Measurements from ENCODE around the gene HOXC6. TPM values are rescaled to one million over a fixed set of nuclear protein-coding genes. Genes with fewer than 3 reads are reported as not detected.
"Not testable (repeated sequence)": the region's sequence is repeated elsewhere in the genome, so short reads cannot be mapped to it uniquely, and the experiment has no call there.

HOXC6 gene
- polyA plus RNA-seq, 3 donors: 31.7 to 44.4 (median 36.6) TPM

- DNase-seq (ENCODE audit: extremely low read depth in 1 of 11, low read depth in 9 of 11, low spot score in 4 of 11): no peak
Observed at GRCh38 chr12:54060174-54060974, 32.1 kb downstream of the HOXC6 start.

- DNase-seq (ENCODE audit: extremely low read depth in 1 of 11, low read depth in 9 of 11, low spot score in 4 of 11): no peak
Observed at GRCh38 chr12:54060975-54061778, 32.9 kb downstream of the HOXC6 start.

GRCh38 chr12:54065677-54066076 is 37.4 kb downstream of the HOXC6 start:
- no peak for DNase-seq (ENCODE audit: extremely low read depth in 1 of 11, low read depth in 9 of 11, low spot score in 4 of 11)

- no peak for DNase-seq (ENCODE audit: extremely low read depth in 1 of 11, low read depth in 9 of 11, low spot score in 4 of 11)
Observed at GRCh38 chr12:54066408-54066807, 38.2 kb downstream of the HOXC6 start.

- no peak for DNase-seq (ENCODE audit: extremely low read depth in 1 of 11, low read depth in 9 of 11, low spot score in 4 of 11)
Observed at GRCh38 chr12:54068418-54069070, 40.3 kb downstream of the HOXC6 start.

- no peak for DNase-seq (ENCODE audit: extremely low read depth in 1 of 11, low read depth in 9 of 11, low spot score in 4 of 11)
Observed at GRCh38 chr12:54071942-54072341, 43.7 kb downstream of the HOXC6 start.

- DNase-seq (ENCODE audit: extremely low read depth in 1 of 11, low read depth in 9 of 11, low spot score in 4 of 11): no peak
Observed at GRCh38 chr12:54074308-54074707, 46.1 kb downstream of the HOXC6 start.

GRCh38 chr12:54075409-54075808 is 47.2 kb downstream of the HOXC6 start:
- DNase-seq (ENCODE audit: extremely low read depth in 1 of 11, low read depth in 9 of 11, low spot score in 4 of 11): no peak

- DNase-seq (ENCODE audit: extremely low read depth in 1 of 11, low read depth in 9 of 11, low spot score in 4 of 11): no peak
Observed at GRCh38 chr12:54075974-54076373, 47.7 kb downstream of the HOXC6 start.

GRCh38 chr12:54077843-54078242 is 49.6 kb downstream of the HOXC6 start:
- DNase-seq (ENCODE audit: extremely low read depth in 1 of 11, low read depth in 9 of 11, low spot score in 4 of 11): not testable (repeated sequence)

GRCh38 chr12:54079115-54079514 is 50.9 kb downstream of the HOXC6 start:
- not testable (repeated sequence) for DNase-seq (ENCODE audit: extremely low read depth in 1 of 11, low read depth in 9 of 11, low spot score in 4 of 11)

Other genes starting within 250 kb of the HOXC6 start
- gene HOXC13, start 89.6 kb upstream of the HOXC6 start, polyA plus RNA-seq (ENCODE audit: insufficient read length in 3 of 3): under 1 TPM in 1 of 3 donors, not detected in 2; 0.11 TPM
- not detected for gene HOXC12, start 73.5 kb upstream of the HOXC6 start, polyA plus RNA-seq (ENCODE audit: insufficient read length in 3 of 3)
- gene HOXC11, start 55.3 kb upstream of the HOXC6 start, polyA plus RNA-seq (ENCODE audit: insufficient read length in 3 of 3): 1 to 10 TPM; 1.8 to 5.7 (median 3.2) TPM
- 1 to 10 TPM; 1.6 to 4.3 (median 3.0) TPM for gene HOTAIR, start 53.5 kb upstream of the HOXC6 start, polyA plus RNA-seq (ENCODE audit: insufficient read length in 3 of 3)
- 10 to 100 TPM; 65.1 to 76.9 (median 65.1) TPM for gene HOXC10, start 43.3 kb upstream of the HOXC6 start, polyA plus RNA-seq (ENCODE audit: insufficient read length in 3 of 3)
- 10 to 100 TPM; 25.5 to 34.1 (median 26.5) TPM for gene HOXC9, start 28.3 kb upstream of the HOXC6 start, polyA plus RNA-seq (ENCODE audit: insufficient read length in 3 of 3)
- 10 to 100 TPM in 2 of 3 donors, 1 to 10 TPM in 1; 9.9 to 13.1 (median 11.4) TPM for gene HOXC8, start 19.5 kb upstream of the HOXC6 start, polyA plus RNA-seq (ENCODE audit: insufficient read length in 3 of 3)
- 1 to 10 TPM; 2.0 to 4.3 (median 2.3) TPM for gene HOXC5, start 4.6 kb downstream of the HOXC6 start, polyA plus RNA-seq (ENCODE audit: insufficient read length in 3 of 3)
- 10 to 100 TPM; 53.9 to 76.1 (median 59.0) TPM for gene HOXC4, start 25.4 kb downstream of the HOXC6 start, polyA plus RNA-seq (ENCODE audit: insufficient read length in 3 of 3)
- 10 to 100 TPM; 29.2 to 37.4 (median 31.2) TPM for gene SMUG1, start 160.5 kb downstream of the HOXC6 start, polyA plus RNA-seq (ENCODE audit: insufficient read length in 3 of 3)

Data from renal cortex interstitium (tissue), 11 donors.